GM19099 (cell line): ENCODE measurements around the gene TOX2.

ENCODE experiments used
- POLR2A ChIP-seq: IDR thresholded peaks from 3 replicates; pipeline ENCODE4 v1.6.1; 2011; ENCODE audit warnings: low read depth; ENCODE audit not compliant: insufficient read length; ENCODE audit errors: extremely low read depth

TOX2 gene

GRCh38 chr20:44065401-44066340 is 151.0 kb downstream of the TOX2 start:
- no peak for TF ChIP-seq POLR2A

DNA sequence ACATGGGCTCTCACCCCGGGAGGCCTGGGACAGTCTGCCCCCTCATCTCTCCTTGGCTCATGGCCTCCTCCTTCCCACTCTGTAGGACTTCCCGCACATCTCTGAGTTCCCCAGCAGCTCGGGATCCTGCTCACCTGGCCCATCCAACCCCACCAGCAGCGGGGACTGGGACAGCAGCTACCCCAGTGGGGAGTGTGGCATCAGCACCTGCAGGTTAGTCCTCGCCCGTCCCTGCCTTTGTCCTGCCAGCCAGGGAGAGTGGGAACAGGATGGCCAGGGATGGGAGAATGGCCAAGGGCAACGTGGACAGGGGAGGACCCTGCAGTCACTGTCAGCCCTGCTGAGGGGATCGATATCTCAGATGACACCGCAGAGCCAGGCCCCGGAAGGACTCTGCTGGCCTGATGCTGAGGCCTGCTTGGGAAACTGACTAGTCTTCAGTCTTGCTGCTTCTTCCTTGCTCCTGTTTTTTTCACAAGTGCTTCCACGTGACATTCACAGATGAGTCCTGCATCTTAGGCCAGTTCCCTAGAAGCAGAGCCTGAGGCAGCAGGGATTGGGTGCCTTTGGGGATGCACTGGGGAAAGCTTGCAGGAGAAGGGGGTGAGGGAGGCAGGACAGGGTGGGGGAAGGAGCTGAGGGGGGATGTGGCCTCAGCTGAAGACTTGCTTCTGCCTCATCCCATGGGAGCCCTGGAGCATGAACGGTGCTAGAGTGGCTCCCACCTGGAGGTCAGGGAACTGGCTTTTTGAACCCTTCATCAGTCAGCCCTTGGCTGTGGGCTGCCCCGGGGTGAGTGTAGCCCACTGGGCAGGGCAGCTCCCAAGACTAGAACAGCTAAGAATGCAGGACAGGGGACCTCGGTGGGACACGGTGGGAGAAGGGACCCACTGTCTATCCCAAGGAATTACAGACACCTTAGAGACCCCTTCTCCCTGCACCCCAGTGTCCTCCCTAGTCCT is 152.3 kb downstream of the TOX2 start:
- no peak for TF ChIP-seq POLR2A

DNA sequence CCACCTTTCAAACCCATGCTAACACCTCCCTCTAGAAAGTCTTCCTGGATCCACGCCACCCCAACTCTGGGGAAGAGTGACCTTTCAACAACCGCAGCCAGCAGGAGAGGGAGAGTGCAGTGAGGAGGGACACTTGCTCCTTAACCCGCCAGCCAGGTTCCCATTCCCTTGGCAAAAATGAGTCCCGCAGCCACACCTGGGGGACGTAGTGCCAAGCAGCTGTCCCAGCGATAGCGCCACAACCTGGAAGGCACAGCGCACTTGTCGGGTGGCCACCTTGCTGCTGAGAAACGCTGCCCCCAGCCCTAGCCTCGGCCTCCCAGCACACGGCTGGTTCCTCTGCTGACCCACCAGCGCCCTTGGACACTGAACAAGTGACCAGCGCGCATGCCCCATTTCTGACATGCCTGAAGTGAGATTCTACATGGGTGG is 153.0 kb downstream of the TOX2 start:
- TF ChIP-seq POLR2A = no peak

- no peak for TF ChIP-seq POLR2A
These were observed 153.9 kb downstream of the TOX2 start for GRCh38 chr20:44068316-44069201.

- TF ChIP-seq POLR2A = no peak
These were observed 154.8 kb downstream of the TOX2 start for GRCh38 chr20:44069203-44070011.

- TF ChIP-seq POLR2A = no peak
These were observed 155.7 kb downstream of the TOX2 start for GRCh38 chr20:44070139-44070900.

DNA sequence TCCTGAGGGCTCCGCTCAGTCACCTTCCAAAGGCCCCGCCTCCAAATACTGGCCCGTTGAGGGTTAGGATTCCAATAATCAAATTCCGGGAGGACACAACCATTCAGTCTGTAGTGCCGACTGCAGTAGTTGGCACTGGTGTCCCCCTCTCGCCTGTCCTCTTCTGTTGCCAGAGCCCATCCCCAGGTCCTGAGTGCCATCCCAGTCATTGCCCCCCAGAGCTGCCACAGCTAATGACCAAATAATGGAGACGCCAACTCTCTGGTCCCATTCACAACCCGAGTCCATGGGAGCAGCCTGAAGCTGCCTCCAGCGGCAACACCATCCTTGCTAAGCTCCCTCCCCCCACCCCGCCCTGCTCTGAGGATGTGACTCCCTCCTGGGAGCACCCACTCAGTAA is 156.4 kb downstream of the TOX2 start:
- no peak for TF ChIP-seq POLR2A

DNA sequence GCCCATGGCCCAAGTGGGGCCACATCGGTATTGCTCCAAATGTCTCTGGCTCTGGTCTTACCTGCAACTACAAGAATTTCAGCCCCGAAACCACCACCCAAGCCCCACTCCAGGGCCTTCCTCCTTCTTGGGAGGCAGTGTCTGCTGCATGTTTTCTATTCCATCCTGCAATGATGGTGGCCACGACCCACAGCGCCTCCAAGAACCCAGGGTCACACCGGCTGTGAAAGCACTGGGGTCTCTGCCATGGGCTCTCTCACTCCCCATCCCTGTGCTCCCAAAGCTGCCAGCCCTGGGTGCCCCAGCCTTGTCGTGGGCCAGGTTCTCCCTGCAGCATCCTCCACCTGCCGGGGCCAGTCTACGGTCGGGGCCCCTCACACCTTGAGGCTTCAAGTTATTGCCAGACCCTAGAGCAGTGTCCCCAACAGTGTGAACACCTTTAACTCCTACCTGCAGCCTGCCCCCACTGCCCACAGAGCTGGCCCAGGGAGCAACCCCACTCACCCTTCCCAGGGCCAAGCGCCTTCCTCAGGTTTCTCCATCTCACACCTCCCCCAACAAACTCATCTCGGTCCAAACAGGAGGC is 157.0 kb downstream of the TOX2 start:
- no peak for TF ChIP-seq POLR2A

DNA sequence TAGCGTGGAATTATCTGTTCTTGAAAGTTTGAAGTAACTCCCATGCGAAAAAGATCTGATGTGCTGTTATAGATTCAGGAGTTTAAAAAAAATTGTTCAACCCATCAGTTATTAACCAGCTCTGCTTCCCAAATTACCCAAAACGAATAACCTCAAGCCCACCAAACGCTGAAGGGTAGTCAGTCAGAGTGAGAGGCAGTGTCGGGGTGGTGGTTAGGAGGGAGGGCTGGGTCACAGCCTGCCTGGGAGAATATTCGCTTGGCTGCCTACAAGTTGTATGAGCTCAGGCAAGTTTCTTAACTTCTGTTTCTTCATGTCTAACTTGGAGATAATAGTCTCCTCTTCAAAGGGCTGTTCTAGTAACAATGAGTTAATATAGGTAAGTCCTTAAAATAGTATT is 157.7 kb downstream of the TOX2 start:
- no peak for TF ChIP-seq POLR2A

DNA sequence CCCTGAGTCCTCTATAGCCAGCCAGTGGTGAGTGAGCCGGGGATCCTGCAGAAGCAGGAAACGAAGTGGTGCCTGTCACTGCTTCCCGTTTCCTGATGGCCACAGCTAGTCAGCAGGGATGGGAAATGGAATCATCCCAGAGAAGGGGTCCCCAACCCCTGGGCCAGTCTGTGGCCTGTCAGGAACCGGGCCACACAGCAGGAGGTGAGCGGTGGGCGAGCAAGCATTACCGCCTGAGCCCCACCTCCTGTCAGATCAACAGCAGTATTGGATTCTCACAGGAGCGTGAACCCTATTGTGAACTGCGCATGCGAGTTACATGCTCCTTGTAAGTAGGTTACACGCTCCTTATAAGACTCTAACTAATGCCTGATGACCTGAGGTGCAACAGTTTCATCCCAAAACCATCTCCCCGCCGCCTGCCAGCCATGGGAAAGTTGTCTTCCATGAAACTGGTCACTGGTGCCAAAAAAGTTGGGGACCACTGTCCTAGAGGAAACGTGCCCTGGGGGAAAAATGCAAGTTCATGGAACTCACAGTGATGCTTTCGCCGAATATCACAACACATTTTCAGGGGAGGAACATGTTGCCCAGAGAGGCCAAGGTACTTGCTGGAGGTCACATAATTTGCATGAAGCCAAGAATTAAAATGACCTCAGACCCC is 158.5 kb downstream of the TOX2 start:
- TF ChIP-seq POLR2A = no peak

GRCh38 chr20:44073675-44074071 is 159.0 kb downstream of the TOX2 start:
- no peak for TF ChIP-seq POLR2A
